Measurements from ENCODE around the gene USP27X.

The USP27X gene

GRCh38 chrX:49892542-49892941 lies 13.3 kb downstream of the USP27X start:
- DNase-seq: no peak

DNA sequence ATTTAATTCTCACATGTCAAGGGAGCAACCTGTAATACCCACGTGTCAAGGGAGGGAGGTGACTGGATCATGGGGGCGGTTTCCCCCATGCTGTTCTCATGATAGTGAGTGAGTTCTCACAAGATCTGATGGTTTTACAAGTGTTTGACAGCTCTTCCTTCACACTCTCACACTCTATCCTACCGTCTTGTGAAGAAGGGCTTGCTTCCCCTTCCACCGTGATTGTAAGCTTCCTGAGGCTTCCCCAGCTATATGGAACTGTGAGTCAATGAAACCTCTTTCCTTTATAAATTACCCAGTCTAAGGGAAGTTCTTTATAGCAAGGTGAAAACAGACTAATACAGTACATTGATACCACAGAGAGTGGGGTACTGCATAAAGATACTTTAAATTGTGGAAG lies 17.7 kb downstream of the USP27X start:
- DNase-seq: no peak

- DNase-seq: no peak
These were observed 21.8 kb downstream of the USP27X start for GRCh38 chrX:49901048-49901447.

GRCh38 chrX:49910344-49910743 lies 31.1 kb downstream of the USP27X start:
- no peak for DNase-seq

DNA sequence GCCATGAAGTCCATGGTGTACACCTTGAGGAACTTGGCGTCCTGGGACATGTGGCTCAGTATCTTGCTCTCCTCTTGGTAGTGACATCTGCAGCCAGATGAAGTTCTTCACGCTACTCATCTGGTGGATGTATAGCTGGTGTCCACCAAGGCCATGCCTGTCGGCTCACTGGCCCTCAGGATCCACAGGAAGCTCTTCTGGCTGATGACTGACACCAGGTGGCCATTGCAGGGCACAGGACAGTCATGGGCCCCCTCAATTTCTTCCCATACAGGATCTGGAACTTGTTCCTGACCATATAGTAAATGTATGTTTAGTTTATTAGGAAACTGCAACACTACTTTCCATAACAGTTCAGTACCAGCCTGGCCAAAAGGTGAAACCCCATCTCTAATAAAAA lies 32.8 kb downstream of the USP27X start:
- no peak for DNase-seq

- DNase-seq: no peak
These were observed 33.6 kb downstream of the USP27X start for GRCh38 chrX:49912861-49913260.

- peak; percentile 38 for DNase-seq
These were observed 36.3 kb downstream of the USP27X start for GRCh38 chrX:49915361-49916222.

GRCh38 chrX:49919617-49920016 lies 40.3 kb downstream of the USP27X start:
- peak; percentile 41 for DNase-seq

GRCh38 chrX:49921109-49921508 lies 41.8 kb downstream of the USP27X start:
- DNase-seq: no peak

GRCh38 chrX:49922291-49923241 lies 43.3 kb downstream of the USP27X start, which contains the start of gene CLCN5:
Gene CLCN5, plus strand, starts transcription at chrX:49922596. Its CDS starts 2,703 bp downstream, at chrX:49925299.
- peak; percentile 91 for DNase-seq

DNA sequence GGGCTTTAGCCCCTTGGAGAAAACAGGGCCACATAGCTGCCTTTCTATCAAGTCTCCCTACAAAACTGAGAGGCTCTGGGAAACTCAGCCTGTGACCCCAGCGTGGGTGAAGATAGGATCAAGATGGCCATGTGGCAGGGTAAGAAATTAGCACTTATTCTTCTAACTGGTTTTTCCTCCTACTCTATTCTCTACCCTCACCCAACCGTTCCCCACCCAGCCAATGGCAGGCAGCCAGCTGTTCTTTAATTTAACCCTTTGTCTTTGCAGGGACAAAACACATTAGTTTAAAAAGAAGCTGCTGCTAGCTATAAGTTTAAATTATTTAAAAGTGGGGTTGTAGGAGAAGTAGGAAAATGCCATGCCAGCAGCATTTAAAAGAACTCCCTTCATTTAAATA lies 45.9 kb downstream of the USP27X start:
- no peak for DNase-seq

DNA sequence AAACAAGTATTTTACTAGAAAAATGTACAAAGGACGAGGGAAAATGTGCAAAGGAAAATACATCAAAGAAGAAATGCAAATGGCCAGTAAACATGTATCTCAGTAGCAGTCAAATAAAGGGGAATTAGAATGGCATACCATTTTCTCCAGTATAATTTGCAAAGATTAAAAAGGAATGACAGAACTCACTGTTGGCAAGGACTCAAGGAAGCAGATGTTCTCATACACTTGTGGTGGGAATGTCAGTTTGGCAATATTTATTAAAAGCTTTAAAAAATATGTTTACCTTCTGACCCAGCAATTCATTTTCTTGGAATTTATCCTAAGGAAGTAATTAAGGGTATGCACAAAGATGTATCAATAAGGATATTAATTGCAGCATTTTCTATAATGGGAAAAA lies 50.8 kb downstream of the USP27X start:
- no peak for DNase-seq
